Mesenchymal stem cell (in vitro differentiated cells and primary cell): ENCODE measurements around the gene C19orf25.

Experiments
- DNase-seq: peaks from one replicate; pipeline ENCODE4 v3.0.0-alpha.2; 2013
- H2AFZ ChIP-seq: one replicate; pipeline ENCODE4 v1.6.1; 2013; ENCODE audit warnings: low read depth, mild to moderate bottlenecking, control low read depth, inconsistent platforms, low read length, moderate library complexity
- H2AK5ac ChIP-seq: 2 replicates; pipeline ENCODE4 v1.6.1; 2013; ENCODE audit warnings: low read length, moderate library complexity, mild to moderate bottlenecking, inconsistent platforms; ENCODE audit not compliant: severe bottlenecking
- H2BK120ac ChIP-seq: one replicate; pipeline ENCODE4 v1.6.1; 2013; ENCODE audit warnings: low read depth, mild to moderate bottlenecking, inconsistent platforms, low read length, moderate library complexity
- H2BK12ac ChIP-seq, 2 experiments: one replicate each; pipeline ENCODE4 v1.6.1; 2013; ENCODE audit warnings: inconsistent platforms in 2 of 2, low read length in 2 of 2, mild to moderate bottlenecking in 2 of 2, moderate library complexity in 2 of 2, control low read depth in 1 of 2
- H2BK15ac ChIP-seq: one replicate; pipeline ENCODE4 v1.6.1; 2013; ENCODE audit warnings: mild to moderate bottlenecking, low read depth, inconsistent platforms; ENCODE audit not compliant: poor library complexity, severe bottlenecking
- H2BK5ac ChIP-seq: 2 replicates; pipeline ENCODE4 v1.6.1; 2013; ENCODE audit warnings: low read depth, mild to moderate bottlenecking, low read length, control low read depth, inconsistent platforms; ENCODE audit not compliant: poor library complexity, severe bottlenecking
- H3K14ac ChIP-seq, 2 experiments: one replicate each; pipeline ENCODE4 v1.6.1; 2013; ENCODE audit warnings: inconsistent platforms in 2 of 2, low read length in 2 of 2, control low read depth in 1 of 2, mild to moderate bottlenecking in 1 of 2, moderate library complexity in 1 of 2
- H3K18ac ChIP-seq, 2 experiments: one replicate each; pipeline ENCODE4 v1.6.1; 2013; ENCODE audit warnings: inconsistent platforms in 2 of 2, low read length in 2 of 2, control low read depth in 1 of 2, low read depth in 1 of 2, mild to moderate bottlenecking in 1 of 2
- H3K23ac ChIP-seq, 2 experiments: one replicate each; pipeline ENCODE4 v1.6.1; 2013; ENCODE audit warnings: inconsistent platforms in 2 of 2, low read length in 2 of 2, mild to moderate bottlenecking in 2 of 2, moderate library complexity in 2 of 2, control low read depth in 1 of 2
- H3K27ac ChIP-seq: 2 replicates; pipeline ENCODE4 v1.5.1; 2013; ENCODE audit warnings: mild to moderate bottlenecking, moderate library complexity, low read length, control low read depth, inconsistent platforms; ENCODE audit not compliant: poor library complexity, severe bottlenecking
- H3K27me3 ChIP-seq, 2 experiments: 2 replicates each; pipeline versions ENCODE4 v1.6.1 to v1.7.0; 2013; ENCODE audit warnings: low read length in 2 of 2, mild to moderate bottlenecking in 2 of 2, moderate library complexity in 2 of 2, control low read depth in 1 of 2, inconsistent platforms in 1 of 2; ENCODE audit not compliant: control insufficient read depth in 1 of 2, insufficient read depth in 1 of 2
- H3K36me3 ChIP-seq, 2 experiments: 2 replicates each; pipeline versions ENCODE4 v1.6.1 to v1.7.0; 2013; ENCODE audit warnings: low read length in 2 of 2, control low read depth in 1 of 2, inconsistent platforms in 1 of 2, low read depth in 1 of 2, mild to moderate bottlenecking in 1 of 2; ENCODE audit not compliant: insufficient read depth in 2 of 2, control insufficient read depth in 1 of 2
- H3K4ac ChIP-seq, 2 experiments: one replicate each; pipeline ENCODE4 v1.6.1; 2013; ENCODE audit warnings: inconsistent platforms in 2 of 2, low read length in 2 of 2, mild to moderate bottlenecking in 2 of 2, moderate library complexity in 2 of 2, control low read depth in 1 of 2, low read depth in 1 of 2
- H3K4me1 ChIP-seq: 2 replicates; pipeline ENCODE4 v1.6.1; 2013; ENCODE audit warnings: low read depth, low read length, control low read depth; ENCODE audit not compliant: control insufficient read depth, insufficient read depth
- H3K4me2 ChIP-seq: 2 replicates; pipeline ENCODE4 v1.6.1; 2013; ENCODE audit warnings: low read length, mild to moderate bottlenecking, inconsistent platforms; ENCODE audit not compliant: poor library complexity, severe bottlenecking
- H3K4me3 ChIP-seq, 2 experiments: 2 replicates each; pipeline versions ENCODE4 v1.5.1 to v1.7.0; 2013; ENCODE audit warnings: low read length in 2 of 2, mild to moderate bottlenecking in 2 of 2, control low read depth in 1 of 2, low read depth in 1 of 2; ENCODE audit not compliant: insufficient read depth in 1 of 2
- H3K79me1 ChIP-seq: replicated peaks from 2 replicates; pipeline ENCODE4 v1.6.1; 2013; ENCODE audit warnings: mild to moderate bottlenecking, control low read depth, low read length, inconsistent platforms; ENCODE audit not compliant: poor library complexity, severe bottlenecking
- H3K9ac ChIP-seq: 2 replicates; pipeline ENCODE4 v1.7.0; 2013; ENCODE audit warnings: mild to moderate bottlenecking, low read length, moderate library complexity
- H3K9me3 ChIP-seq: 2 replicates; pipeline ENCODE4 v1.7.0; 2013; ENCODE audit warnings: mild to moderate bottlenecking, low read length; ENCODE audit not compliant: control insufficient read depth
- H4K8ac ChIP-seq: one replicate; pipeline ENCODE4 v1.6.1; 2013; ENCODE audit warnings: inconsistent platforms, mild to moderate bottlenecking, low read length, moderate library complexity
- H4K91ac ChIP-seq: one replicate; pipeline ENCODE4 v1.6.1; 2013; ENCODE audit warnings: mild to moderate bottlenecking, low read length, inconsistent platforms
- WGBS: methylation state at CpG from one replicate; pipeline ENCODE4 v1.1.7; 2013; ENCODE audit warnings: mixed read lengths; 5-methylcytosine and 5-hydroxymethylcytosine counted together

C19orf25 gene

DNA sequence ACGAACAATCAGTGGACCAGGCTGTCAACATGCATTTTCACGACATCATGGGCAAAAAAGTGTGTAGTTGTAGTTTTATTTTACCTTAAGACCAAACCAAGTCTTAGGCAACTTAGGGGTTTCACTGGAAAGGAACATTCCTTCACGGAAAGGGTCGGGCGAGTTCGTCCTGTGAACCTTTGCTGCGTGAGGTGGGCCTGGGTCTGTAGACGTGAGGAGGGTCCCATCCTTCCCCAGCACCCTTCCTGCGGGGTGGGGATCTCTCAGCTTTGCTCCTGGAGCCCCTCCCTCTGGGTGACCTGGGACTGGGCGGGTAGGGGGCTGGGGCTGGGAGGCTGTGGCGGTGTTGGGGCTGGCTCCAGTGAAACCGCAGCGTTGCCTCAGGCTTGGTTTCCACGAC lies 53.1 kb downstream of the C19orf25 start:
- no peak overlapping the region for H3K9ac ChIP-seq
- no peak overlapping the region for H2AK5ac ChIP-seq
- H3K4ac ChIP-seq = no peak overlapping the region
- peaks cover 63% of the 10 kb centered on the region for H3K79me1 ChIP-seq
- no peak overlapping the region for H3K23ac ChIP-seq
- H3K36me3 ChIP-seq = peaks cover 87 to 90% of the 10 kb centered on the region in 2 experiments
- H3K27ac ChIP-seq = no peak overlapping the region
- no peak overlapping the region for H2BK5ac ChIP-seq
- no peak overlapping the region for H3K4me3 ChIP-seq
- no peaks in the 10 kb centered on the region for H3K27me3 ChIP-seq
- H3K9me3 ChIP-seq = no peaks in the 10 kb centered on the region
- H3K18ac ChIP-seq = no peak overlapping the region
- H4K8ac ChIP-seq = no peak overlapping the region
- DNase-seq = no peak
- H2BK15ac ChIP-seq = no peak overlapping the region
- no peak overlapping the region for H2BK12ac ChIP-seq
- peaks cover 26% of the 10 kb centered on the region for H3K4me1 ChIP-seq
- H3K14ac ChIP-seq = no peak overlapping the region
- no peak overlapping the region for H2BK120ac ChIP-seq
- 93% methylated on average over 13 of the region's 14 CpGs for WGBS
- H4K91ac ChIP-seq = no peak overlapping the region
- no peak overlapping the region for H2AFZ ChIP-seq
- H3K4me2 ChIP-seq = no peak overlapping the region

DNA sequence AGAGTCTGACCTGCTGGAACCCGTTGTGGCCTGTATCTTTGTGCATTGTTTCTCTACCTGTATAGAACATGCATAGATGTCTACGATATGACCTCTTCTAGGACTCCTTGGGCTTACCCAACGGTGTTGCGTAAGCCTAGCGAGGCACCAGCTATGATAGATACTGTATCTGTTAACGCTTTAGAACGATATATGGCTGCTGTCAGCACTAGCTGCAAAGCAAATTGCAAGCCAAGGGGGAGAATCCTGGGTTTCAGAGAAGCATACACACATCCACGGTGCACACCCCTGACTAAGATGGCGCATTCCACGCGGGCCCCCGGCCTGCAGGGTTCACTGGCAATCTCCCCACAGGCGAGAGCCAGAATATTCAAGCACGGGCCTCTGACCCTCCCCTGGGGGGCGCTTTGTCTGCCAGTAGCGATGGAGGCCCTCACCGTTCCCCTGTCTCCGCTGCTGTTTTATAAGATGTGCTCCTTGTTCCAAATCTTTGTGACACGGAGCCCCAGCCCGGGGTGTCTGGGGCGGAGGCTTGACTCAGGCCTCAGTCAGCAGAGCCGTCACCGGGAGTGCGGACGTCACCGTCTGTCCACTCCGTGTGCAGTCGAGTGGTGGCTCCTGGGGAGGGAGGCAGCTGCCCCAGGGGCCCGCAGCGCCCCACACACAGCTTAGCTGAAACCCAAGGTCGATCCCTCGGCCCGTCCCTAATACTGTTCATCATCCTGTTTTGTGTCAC lies 53.7 kb downstream of the C19orf25 start:
- no peak overlapping the region for H3K4me3 ChIP-seq
- H3K27ac ChIP-seq = no peak overlapping the region
- no peaks in the 10 kb centered on the region for H3K27me3 ChIP-seq
- H2BK15ac ChIP-seq = no peak overlapping the region
- no peak overlapping the region for H3K4me2 ChIP-seq
- no peak overlapping the region for H4K91ac ChIP-seq
- 97% methylated on average over 33 of the region's 33 CpGs for WGBS
- no peak overlapping the region for H2BK120ac ChIP-seq
- H3K36me3 ChIP-seq = peaks cover 90 to 94% of the 10 kb centered on the region in 2 experiments
- no peak overlapping the region for H2BK12ac ChIP-seq
- no peak overlapping the region for H2BK5ac ChIP-seq
- H3K18ac ChIP-seq = no peak overlapping the region
- no peak overlapping the region for H2AK5ac ChIP-seq
- no peak for DNase-seq
- no peak overlapping the region for H3K23ac ChIP-seq
- H4K8ac ChIP-seq = no peak overlapping the region
- H3K79me1 ChIP-seq = peaks cover 64% of the 10 kb centered on the region
- no peak overlapping the region for H3K9ac ChIP-seq
- peaks cover 26% of the 10 kb centered on the region for H3K4me1 ChIP-seq
- H2AFZ ChIP-seq = no peak overlapping the region
- H3K4ac ChIP-seq = no peak overlapping the region
- H3K9me3 ChIP-seq = no peaks in the 10 kb centered on the region
- no peak overlapping the region for H3K14ac ChIP-seq

DNA sequence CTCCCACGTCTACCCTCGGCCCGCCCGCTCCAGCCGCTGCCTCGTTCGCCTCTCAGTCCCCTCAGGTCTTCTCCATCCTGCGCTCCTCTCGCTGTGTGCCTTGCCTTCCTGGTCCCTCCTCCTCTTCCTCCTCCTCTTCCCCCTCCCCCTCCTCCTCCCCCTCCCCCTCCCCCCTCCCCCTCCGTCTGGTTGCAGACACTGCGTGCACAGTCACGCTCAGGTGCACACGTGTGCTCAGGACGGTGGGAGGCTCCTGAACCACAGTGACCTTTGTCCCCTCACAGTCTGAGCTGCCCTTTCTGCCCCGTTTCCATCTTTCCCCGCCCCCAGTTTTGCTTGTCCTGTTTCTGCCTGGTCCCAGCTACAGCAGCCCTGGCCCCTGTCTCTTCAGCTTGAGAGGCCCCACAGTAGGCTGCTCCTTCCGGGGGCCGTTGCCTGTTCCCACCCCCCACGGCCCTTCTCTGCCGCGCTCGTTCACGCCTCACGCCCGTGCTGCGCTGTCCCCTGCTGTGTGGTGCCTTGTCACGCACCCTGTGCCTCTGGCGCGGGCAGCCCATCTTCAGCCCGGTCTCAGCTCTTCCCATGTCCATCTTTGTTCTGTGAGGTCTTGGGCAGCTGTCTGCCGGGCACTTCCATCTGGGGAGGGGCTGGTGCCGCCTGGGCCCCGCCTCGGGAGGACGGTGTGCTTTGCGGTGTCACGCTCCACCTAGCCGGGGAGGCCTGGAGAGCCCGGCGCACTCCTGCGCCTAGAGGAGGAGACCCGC lies 54.6 kb downstream of the C19orf25 start:
- Histone ChIP-seq H3K4me1 (peaks cover 26% of the 10 kb centered on the region), H3K4me2 (no peak overlapping the region), H2BK5ac (no peak overlapping the region), H3K27ac (no peak overlapping the region), H3K23ac (no peak overlapping the region), H4K8ac (no peak overlapping the region), H2AK5ac (no peak overlapping the region), H3K18ac (no peak overlapping the region), H3K9ac (no peak overlapping the region), H2AFZ (no peak overlapping the region), H2BK12ac (no peak overlapping the region), H3K9me3 (no peaks in the 10 kb centered on the region), H2BK15ac (no peak overlapping the region), H3K79me1 (peaks cover 56% of the 10 kb centered on the region), H3K4me3 (no peak overlapping the region), H2BK120ac (no peak overlapping the region), H3K36me3 (peaks cover 90 to 94% of the 10 kb centered on the region in 2 experiments), H3K14ac (no peak overlapping the region), H3K27me3 (no peaks in the 10 kb centered on the region), H4K91ac (no peak overlapping the region), H3K4ac (no peak overlapping the region)
- WGBS = 87% methylated on average over 26 of the region's 42 CpGs
- DNase-seq = no peak

DNA sequence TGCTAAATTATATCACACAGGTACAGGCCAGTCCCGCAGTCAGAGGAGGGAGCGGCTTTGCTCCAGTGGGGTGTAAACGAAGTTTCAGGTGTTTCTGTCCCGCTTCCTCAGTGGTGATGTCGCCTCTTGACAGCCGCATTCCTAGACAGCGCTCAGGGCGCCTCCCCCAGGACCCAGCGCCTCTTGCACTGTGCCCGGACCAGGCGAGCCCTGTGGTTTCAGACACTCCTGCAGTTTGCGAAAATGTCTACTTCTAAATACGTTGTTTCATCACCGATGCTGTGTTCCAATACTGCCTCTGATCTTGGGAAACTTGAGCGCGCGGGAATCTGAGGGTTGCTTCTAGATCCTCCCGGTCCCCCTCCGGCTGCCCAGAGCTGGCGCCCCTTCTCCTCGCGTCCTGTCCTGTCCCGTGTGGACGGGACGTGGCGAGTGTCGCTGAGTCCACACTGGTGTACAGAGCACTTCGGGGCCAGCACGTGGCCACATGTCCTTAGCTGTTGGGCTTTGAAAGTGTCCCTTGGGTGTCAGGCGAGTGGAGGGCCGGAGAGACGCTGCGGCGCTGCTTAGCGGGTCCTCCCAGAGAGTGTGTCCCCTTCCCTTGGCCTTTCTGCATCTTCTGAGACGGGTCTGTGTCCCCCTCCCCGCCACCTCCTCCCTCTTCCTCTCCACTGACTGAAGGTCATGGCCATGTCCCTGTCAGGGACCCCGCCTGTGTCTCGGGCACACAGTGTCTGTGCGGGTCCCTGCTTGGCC lies 55.4 kb downstream of the C19orf25 start:
- no peaks in the 10 kb centered on the region for H3K27me3 ChIP-seq
- no peak overlapping the region for H2BK15ac ChIP-seq
- H3K4me2 ChIP-seq = no peak overlapping the region
- H3K14ac ChIP-seq = no peak overlapping the region
- no peak overlapping the region for H2BK120ac ChIP-seq
- no peaks in the 10 kb centered on the region for H3K9me3 ChIP-seq
- no peak for DNase-seq
- no peak overlapping the region for H2AFZ ChIP-seq
- no peak overlapping the region for H3K23ac ChIP-seq
- no peak overlapping the region for H4K91ac ChIP-seq
- peaks cover 91 to 94% of the 10 kb centered on the region in 2 experiments for H3K36me3 ChIP-seq
- H3K4me1 ChIP-seq = peaks cover 28% of the 10 kb centered on the region
- H4K8ac ChIP-seq = no peak overlapping the region
- no peak overlapping the region for H3K27ac ChIP-seq
- H2AK5ac ChIP-seq = no peak overlapping the region
- no peak overlapping the region for H3K4me3 ChIP-seq
- H3K79me1 ChIP-seq = peaks cover 49% of the 10 kb centered on the region
- H2BK5ac ChIP-seq = no peak overlapping the region
- H3K9ac ChIP-seq = no peak overlapping the region
- WGBS = 97% methylated on average over 38 of the region's 40 CpGs
- H3K18ac ChIP-seq = no peak overlapping the region
- no peak overlapping the region for H3K4ac ChIP-seq
- H2BK12ac ChIP-seq = no peak overlapping the region
